GM19468 (cell line): ENCODE results near the gene CEACAM4.
"Not testable (repeated sequence)": the region's sequence is repeated elsewhere in the genome, so short reads cannot be mapped to it uniquely, and the experiment has no call there.

ENCODE experiments used
- ATAC-seq: cut with Tn5 transposase; IDR thresholded peaks from one replicate; pipeline ENCODE4 v1.9.1; 2021; ENCODE audit warnings: mild to moderate bottlenecking, moderate library complexity, moderate number of reproducible peaks; ENCODE audit not compliant: unreplicated experiment; ENCODE audit errors: extremely low read depth

Gene CEACAM4

DNA sequence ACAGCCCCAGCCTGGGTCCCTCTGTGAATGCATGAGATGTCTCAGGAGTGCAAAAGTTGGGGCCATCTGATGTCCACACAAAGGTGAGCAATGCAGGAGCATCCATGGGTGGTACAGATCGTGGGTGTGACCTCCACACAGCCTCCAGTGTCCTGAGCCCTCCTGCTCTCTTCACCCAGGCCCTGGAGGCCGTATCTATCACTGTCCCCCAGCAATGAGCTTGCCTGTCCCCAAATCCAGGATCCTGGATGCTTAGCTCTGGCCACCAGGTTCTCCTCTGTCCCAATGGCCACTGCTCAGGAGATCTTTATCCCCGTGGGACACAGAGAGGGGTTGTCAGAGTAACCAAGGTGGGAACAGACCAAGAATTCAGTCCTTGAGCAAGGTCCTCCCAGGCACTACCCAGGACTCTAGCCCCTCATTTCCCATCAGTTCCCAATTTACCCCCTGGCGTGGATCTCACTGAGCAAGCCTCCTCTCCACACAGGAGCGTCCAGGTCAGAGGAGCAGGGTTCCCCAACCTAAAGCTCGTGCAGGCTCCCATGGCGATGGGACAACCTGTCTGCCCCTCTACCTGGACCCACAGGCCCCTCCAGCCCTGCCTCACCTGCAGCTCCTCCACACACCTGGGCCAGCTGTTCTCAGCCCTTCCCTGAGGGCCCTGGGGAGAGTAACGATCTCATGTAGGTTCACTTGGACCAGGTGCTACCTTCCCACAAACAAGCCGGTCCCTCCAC, 39.6 kb downstream of the CEACAM4 start:
- no peak for ATAC-seq

DNA sequence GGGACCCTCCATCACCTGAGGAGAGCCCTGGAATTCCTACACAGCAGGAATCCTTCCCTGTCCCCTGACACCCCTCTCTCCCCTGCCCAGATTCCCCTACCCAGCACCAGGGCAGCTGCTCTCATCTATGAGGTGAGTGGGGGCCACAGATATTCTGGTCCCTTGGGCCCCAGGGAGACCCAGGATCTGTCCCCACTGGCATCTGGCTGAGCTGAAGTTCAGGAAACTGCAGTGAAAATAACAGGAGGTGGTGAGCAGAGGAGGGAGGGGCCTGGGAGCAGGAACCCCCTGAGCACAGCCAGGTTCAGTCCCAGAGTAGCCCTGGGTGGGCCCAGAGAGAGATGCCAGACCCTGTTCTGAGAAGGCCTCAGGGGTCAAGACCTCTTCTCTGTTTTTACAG, 40.8 kb downstream of the CEACAM4 start:
- ATAC-seq: no peak

DNA sequence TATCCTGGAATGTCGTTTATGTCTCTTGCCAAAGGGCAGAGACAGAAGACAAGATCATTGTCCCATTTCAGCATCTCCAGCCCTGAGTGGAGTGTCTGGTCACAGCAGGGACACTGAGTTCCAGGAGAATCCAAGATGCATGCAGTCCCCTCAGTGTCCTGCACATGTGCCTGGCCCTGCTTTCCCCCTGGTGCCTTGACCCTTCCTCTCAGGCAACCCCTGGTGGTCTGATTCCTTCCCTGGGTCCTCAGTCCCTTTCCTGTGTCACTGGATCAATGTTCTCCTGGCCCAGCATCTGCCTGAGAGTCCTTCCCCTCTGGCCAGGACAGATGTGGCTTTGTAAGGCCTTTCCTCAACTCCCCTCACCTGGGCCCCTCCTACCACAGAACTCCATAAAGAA, 41.9 kb downstream of the CEACAM4 start:
- ATAC-seq: no peak

DNA sequence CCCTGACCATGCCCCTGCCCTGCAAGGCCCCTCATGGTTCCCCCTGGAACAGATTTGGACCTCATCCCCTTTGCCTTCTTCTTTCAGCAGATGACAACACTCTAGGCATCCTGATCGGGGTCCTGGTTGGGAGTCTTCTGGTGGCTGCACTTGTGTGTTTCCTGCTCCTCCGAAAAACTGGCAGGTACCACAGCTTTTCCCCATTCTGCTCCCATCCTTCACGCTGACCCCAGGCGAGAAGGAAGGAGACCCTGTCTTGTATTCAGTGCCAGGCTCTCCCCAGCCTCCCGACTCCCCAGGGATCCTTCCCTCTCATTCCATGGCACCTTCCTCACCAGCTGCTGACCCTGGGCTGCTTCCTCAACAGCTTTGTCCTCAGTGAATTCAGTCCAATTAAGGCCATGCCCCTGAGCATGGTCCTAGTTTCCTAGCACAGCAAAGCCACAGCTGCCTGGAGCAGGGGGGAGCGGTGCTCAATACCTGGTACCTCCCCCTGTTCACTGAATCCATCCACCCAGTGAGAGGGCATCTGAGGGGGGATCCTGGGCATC, 42.5 kb downstream of the CEACAM4 start:
- no peak for ATAC-seq

DNA sequence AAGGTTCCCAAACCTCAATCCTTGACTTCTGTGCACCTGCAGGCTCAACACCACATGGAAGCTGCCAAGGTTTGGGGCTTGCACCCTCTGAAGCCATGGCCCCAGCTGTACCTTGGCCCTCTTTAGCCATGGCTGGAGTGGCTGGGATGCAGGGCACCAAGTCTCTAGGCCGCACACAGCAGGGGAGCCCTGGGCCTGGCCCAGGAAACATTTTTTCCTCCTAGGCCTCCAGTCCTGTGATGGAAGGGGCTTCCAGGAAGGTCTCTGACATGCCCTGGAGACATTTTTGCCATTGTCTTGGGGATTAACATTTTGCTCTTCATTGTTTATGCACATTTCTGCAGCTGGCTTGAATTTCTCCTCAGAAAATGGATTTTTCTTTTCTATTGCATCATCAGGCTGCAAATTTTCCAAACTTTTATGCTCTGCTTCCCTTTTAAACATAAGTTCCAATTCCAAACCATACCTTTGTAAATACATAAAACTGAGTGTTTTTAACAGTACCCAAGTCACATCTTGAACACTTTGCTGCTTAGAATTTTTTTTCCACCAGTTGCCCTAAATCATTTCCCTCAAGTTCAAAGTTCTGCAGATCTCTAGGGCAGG, 44.2 kb downstream of the CEACAM4 start:
- not testable (repeated sequence) for ATAC-seq

DNA sequence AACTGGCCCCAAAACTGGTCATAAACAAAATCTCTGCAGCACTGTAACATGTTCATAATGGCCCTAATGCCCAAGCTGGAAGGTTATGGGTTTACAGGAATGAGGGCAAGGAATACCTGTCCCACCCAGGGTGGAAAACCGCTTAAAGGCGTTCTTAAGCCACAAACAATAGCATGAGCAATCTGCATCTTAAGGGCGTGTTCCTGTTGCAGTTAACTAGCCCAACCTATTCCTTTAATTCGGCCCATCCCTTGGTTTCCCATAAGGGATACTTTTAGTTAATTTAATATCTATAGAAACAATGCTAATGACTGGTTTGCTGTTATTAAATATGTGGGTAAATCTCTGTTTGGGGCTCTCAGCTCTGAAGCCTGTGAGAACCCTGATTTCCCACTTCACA, 45.8 kb downstream of the CEACAM4 start:
- ATAC-seq: not testable (repeated sequence)

DNA sequence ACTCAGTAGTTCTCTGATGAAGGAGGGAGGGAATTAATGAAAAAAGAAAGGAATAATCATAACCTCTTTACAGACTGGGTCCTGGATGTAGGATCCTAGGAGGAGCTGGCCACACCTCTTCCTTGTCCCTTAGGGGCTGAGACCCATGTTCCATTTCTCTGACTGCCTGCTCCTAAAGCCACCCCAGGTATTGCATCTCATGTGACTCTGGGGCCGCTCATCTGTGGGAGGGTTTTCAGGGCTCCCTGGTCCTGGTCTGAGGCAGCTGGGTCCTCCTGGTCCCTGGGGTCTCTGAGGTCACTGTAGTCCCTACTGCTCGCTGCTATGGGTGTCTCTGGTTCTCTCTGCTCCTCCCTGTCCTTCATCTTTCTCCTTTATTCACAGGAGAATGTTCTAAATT, 48.0 kb downstream of the CEACAM4 start:
- no peak for ATAC-seq

DNA sequence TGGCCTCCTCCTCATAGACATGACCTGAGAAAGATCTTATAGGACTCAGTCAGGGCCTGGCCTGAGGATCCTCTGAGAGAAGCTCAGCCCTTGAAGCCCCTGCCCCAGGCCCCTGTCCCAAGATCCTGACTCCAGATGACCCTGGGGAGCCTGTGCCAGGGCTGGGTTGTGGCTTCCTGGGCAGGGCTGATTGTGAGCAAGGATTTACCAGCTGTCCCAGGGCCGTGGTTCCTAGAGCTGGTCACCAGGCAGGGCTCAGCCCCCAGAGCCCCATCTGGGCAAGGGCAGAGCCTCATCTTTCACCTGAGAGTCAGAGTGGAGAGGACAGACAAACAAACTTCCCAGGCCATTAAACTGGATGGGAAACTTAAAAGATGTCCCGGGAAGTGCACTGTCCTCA, 49.0 kb downstream of the CEACAM4 start:
- ATAC-seq: no peak

DNA sequence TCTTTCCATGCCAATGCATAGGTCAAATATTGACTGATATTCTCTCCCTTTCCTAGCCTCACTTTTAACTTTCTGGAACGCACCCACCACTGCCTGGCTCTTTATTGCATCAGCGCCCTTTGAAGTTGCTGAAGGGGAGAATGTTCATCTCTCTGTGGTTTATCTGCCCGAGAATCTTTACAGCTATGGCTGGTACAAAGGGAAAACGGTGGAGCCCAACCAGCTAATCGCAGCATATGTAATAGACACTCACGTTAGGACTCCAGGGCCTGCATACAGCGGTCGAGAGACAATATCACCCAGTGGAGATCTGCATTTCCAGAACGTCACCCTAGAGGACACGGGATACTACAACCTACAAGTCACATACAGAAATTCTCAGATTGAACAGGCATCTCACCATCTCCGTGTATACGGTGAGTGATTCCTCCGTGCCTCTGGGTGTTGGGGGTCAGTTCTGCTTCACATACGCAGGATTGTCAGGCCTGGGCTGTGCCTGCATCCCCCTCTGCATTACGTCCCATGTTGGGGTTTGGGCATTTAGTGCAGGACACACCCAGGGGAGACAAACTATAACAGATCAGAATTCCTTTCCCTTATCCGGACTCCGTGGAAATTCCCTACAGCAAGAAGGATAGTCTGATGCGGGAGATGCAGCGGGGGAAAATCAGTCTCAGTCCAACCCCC, 49.6 kb downstream of the CEACAM4 start:
- ATAC-seq: no peak

DNA sequence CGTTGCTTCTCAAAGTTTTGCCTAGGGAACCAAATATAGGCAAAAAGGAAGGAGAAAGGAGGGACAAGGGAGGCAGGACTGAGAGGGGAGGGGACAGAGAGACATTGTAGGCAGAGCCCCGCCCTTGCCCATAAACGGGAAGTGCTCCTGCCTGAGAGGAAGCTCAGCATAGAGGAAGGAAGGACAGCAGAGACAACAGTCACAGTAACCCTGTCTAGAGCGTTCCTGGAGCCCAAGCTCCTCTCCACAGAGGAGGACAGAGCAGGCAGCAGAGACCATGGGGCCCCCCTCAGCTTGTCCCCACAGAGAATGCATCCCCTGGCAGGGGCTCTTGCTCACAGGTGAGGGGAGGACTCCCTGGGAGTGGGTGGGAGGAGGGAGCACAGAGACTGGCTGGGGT, 50.9 kb downstream of the CEACAM4 start, which contains the start of gene CEACAM21:
TSS of gene CEACAM21 (plus strand) at position 169 of the 400 bp plus-strand sequence. CDS start at position 278, 109 bp downstream.
- no peak for ATAC-seq

DNA sequence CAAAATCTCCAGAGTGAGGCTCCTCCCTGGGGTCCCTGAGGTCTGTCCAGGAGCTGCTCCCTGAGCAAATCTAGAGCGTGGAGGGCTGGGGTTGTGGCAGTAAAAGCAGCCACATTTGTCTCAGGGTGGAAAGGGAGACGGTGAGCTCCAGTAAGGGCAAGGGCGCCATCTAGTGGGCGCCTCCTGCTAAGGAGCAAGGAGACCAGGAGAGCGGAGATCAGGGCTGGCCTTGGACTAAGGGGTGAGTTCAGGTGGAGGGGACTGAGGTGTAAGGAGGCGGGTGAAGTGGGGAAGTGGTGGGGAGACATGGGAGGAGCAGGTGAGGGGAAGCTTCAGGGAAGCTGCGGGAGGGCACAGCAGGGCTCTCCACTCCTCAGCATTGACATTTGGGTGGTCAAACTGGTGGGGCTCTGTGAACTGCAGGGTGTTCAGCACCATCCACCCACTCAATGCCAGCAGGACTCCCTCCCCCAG, 56.2 kb downstream of the CEACAM4 start:
- ATAC-seq: no peak

DNA sequence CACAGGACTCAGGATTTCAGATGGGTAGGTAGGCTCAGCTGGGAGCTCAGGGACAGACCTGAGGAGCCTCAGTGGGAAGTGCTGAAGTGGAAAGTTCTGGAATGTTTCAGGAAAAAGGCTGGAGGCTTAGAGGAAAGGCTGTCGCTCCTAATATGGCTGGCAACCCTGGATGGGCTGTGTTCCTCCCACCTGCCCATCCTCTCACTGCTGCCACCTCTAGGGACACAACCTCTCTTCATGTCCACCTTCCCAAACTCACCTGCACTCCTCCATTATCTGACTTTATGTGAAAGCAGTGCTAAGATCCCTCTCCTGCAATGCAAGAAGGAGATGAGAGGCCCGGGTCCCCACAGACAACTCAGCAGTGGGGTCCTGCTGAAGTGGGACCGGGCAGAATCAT, 56.7 kb downstream of the CEACAM4 start:
- ATAC-seq: no peak

DNA sequence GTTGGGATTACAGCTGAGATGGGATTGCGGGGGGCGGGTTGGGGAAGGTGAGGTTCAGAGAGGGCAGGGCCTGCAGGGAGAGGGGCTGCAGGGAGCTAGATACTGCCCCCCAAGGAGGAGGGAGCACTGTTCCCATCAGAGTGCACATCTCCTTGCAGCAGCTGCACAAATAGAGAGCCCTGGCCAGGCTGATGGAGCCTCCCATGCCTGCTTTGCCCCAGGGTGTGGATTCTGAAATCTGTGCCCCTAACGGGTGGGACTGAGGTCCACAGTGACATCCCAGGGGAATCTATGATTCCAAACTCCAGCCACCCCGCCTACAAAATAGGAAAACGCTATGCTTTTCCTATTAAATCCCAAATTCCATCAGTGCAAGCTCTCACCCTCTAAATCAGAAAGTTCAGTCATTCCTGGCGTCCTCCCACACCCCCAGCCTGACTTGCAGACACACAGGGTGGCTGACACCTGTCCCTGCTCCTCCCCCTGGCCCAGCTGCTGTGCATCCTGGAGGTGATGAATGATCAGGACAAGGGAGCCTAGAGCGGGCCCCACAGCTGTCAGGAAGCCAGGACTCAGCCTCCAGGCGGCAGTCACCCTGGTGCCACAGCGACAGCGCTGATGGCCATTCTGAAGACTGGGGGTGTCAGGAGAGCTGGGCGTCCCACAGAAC, 57.3 kb downstream of the CEACAM4 start:
- no peak for ATAC-seq
